T-helper 1 cell (primary cell): Measurements from ENCODE around the gene IRF2BP2.

Experiments
- DNase-seq, 5 donors: peaks; one replicate each; pipeline ENCODE4 v3.0.0-alpha.2; 2012 to 2020

IRF2BP2 gene

DNA sequence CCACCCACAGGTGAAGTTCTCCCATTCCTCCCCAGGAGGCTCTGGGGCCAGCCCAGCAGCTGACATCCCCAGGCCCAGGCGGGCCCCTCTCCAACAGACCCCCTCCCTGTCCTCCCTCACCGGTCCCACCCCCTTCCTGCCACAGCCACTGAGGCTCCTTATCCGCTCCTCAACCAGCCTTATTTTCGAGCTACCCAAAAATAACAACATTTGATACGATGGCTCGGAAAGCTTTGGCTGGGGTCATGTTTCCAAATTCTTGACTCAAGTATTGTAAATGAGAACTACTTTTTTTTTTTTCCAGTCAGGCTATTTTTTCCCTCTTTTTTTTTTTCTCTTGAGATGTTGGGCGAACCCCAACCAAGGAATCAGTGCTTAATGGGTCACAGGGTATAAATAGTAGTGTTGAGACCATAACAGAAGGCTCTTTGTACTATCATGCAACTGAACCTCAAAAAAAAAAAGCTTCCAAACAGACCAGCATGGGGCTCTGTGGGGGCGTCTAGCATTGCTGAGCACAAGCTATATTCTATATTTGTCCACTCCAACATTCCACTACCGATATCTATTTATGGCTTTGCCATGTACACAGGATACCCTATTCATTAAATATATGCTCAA is 27.2 kb downstream of the IRF2BP2 start:
- DNase-seq = no peak

DNA sequence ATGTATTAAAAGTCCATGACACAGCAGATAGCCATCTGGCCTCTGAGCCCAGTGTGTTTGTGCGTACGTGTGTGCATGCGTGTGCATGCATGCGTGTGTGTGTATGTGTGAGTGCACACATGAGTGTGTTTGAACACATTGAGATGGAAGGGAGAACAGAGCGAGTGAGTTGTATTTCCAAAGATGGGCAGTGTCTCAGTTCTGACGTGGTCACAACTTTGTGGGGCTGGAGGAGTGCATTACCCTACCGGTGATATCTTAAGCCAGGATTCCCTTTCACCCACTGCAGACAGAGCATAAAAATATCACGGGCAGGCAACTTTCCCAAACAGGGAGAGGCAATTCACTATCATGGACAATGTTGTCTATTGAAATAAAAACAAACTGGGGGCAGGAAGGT is 27.8 kb downstream of the IRF2BP2 start:
- no peak for DNase-seq

DNA sequence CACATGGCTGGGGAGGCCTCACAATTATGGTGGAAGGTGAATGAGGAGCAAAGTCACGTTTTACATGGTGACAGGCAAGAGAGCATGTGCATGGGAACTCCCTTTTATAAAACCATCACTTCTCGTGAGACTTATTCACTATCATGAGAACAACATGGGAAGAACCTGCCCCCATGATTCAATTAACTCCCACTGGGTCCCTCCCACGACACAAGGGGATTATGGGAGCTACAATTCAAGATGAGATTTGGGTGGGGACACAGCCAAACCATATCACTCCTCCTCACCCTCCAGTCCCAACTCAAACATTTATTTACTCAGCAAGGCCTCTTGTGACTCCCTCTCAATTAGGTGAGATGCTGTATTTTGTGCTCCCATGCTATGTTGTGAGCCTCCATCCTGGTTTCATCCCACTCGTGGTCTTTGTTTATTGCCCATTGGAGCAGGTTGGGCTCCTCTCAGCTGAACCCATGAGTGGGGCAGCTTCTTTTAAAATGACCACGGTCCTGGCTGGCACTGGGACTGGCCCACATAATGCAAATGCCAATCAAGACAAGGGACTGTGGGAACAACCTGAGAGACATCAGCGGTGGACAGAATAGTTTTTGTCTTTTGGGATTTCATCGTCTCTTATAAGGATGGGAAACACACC is 28.8 kb downstream of the IRF2BP2 start:
- DNase-seq = no peak

DNA sequence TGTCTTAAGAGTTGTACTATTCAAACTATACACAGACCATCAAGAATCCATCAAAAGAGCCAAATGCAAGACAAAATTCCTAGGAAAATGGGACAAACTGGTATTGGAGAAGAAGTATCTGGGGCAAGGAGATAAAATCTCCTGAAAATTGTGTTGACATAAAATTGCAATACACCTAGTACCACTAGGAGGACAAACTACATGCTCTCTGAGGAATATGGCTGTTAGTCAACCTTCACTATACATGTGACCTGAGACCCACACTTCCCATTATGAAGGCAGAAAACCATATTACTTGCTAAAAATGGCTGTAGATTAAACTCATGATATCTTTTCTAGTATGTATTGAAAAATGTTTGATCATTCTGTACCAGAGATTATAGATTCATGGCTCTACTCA is 30.0 kb downstream of the IRF2BP2 start:
- peak in 1 of 5 donors; percentile 27 for DNase-seq

DNA sequence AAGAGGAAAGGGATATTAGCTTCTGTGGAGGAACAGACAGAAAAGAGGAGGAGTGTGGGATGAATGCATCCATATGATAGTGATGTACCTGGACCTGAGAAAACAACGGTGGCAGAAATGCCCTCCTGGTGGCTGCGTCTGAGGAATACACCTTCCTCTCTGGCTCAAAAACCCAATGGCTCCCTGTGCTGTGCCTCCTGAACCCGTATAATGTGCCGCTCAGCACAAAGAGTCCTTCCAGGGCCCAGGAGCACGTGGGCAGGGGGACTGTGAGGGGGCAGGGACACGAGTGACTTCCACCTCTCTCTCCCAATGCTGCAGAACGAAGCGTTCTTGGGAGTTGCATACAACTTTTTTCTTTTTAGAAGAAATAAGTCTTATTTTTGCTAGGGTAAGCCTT is 31.2 kb downstream of the IRF2BP2 start:
- no peak for DNase-seq

DNA sequence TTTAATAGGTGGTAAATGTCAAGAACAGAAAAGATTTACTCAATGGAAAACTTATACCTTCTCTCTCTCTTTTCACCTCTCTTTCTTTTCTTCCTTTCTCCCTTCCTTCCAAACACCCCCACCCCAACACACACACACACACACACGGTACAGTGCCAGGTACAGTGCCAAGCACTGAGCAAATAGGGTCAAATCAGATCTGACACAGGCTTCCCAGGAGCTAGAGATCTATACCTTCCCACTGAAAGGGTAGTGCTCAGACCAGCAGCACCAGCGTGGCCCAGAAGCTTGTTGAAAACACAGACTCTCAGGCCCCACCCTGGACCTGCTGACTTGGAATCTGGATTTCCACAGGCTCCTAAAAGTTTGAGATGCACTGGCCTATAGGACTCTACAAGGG is 31.9 kb downstream of the IRF2BP2 start:
- no peak for DNase-seq

DNA sequence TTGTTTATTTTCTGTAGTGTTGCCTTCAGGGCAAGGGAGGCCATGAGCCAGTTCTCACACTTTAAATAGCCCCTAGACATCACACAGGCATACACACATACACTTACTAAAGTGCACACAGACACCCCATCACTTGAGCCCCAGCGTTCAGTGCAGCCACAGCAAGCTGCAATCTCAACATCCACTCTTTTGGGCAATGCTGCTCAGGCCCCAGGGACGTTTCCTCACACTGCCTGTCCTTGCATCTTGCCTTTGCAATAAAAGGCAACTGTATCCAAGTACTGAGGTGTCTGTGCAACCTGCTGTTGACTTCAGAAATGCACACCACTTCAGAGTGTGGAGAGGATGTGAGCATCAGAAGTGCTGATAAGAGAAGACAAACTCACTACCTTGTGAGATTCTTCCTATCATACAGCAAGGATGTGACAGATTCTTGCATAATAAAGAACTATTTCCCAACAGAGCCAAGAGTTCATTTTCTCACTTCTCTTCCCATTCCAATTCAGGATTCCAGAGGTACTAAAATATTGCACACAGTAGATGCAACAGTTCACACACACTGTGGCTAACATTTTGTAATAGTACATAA is 36.2 kb downstream of the IRF2BP2 start:
- DNase-seq = peak in 1 of 5 donors; percentile 19

DNA sequence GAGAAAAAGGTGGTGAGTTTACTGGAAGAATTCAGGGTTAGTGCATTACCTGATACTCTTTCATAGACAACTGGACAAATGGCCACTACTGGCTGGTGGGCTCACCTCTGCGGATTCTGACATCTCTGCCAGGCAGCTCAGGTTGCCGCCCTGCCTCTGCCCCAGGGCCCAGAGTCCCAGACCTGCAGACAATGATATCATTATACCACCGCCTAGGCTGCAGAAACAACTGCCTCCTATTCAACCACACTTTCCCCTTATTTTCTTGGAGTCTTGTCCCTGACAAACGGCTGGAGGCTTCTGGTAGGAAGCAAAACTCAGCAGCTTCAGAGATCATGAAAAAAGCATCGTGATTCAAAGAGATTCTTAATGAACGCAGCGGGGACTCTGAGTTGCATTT is 37.0 kb downstream of the IRF2BP2 start:
- DNase-seq = no peak

DNA sequence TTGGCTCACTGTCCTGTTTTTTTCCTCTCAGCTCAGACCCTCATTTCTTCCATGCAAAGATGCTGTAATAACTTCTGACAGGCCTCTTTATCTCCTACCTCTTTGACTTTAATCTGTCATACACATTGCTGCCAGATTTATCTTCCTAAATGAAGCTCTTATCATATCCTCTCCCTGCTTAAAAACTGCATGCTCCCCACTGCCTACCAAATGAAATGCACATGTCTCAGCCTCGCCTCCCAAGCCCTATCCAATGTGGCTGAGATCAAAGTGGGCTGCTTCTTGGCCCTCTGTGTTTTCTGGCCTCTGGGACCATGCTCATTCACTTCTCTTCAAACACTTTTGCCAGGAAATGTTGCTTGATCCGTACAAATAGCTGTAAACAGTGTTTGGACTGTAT is 38.3 kb downstream of the IRF2BP2 start:
- DNase-seq = no peak

DNA sequence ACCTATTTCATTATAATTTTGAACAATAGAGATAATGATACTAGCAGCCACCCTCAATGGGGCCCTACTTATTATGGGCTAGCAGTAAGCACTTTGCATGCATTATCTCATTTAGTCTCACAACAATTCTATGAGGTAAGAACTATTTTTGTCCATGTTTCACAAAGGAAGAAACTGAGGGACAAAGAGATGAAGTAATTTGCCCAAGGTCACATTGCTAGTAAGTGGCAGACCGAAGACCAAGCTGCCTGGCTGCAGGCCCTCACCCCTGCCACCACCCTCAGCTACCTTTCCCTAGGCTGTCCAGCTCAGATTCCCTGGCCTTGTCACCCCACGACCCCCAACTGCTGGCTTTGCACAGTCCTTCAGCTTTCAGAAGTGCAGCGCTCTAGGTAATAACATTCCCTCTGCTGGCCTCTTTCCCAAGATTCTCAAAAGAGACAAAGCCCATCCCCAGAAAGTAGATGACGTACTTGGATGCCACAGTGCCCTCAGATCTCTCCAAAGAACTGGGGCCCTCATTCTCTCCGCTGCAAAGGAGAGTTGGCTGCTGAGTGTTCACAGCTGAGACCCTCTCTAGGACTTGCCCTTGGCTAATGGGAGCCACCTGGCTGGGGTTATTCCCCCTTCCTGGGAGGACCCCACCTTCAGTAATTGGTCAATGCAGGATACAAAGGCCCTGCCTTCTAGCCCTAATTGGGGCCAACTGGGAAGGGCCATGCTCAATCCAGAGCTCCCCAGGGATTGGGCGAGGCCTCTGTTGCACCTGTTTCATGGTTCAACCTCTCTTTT is 39.5 kb downstream of the IRF2BP2 start:
- no peak for DNase-seq

DNA sequence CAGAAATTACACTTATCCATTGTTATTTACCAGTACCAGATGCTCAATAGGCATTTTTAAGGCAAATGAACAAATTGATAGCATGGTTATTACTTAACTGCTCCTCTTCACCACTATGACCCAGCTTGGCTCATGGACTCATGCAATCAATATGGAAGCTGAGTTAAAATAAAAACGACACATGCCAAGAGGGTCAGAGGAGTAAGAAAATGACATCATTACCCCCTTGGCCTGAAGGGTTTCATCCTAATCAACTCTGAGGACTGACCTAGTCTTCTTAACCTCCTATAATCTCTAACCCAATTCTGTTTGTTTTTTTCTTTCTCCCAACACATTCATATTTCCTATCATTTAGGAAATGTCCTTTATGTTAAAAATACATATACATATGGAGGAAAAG is 41.6 kb downstream of the IRF2BP2 start:
- DNase-seq = no peak

DNA sequence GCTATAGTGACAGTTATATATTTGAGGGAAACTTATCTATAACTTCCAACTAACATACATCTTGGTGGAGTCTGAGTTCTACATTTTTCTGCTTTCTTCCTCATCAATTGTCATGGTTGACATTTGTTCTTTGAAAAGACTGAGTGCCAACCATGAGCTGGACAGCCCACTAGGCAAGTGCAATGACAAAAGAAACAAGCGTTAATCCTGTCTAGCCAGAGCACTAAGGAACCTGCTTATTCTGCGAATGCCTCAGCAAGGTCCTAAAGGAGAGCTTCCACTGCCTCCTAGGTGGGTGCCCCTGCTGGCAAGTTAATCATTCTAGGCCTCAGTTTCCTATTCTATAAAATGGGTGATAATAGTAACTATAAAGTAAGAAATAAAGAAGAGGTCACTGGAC is 44.8 kb downstream of the IRF2BP2 start:
- DNase-seq = no peak

DNA sequence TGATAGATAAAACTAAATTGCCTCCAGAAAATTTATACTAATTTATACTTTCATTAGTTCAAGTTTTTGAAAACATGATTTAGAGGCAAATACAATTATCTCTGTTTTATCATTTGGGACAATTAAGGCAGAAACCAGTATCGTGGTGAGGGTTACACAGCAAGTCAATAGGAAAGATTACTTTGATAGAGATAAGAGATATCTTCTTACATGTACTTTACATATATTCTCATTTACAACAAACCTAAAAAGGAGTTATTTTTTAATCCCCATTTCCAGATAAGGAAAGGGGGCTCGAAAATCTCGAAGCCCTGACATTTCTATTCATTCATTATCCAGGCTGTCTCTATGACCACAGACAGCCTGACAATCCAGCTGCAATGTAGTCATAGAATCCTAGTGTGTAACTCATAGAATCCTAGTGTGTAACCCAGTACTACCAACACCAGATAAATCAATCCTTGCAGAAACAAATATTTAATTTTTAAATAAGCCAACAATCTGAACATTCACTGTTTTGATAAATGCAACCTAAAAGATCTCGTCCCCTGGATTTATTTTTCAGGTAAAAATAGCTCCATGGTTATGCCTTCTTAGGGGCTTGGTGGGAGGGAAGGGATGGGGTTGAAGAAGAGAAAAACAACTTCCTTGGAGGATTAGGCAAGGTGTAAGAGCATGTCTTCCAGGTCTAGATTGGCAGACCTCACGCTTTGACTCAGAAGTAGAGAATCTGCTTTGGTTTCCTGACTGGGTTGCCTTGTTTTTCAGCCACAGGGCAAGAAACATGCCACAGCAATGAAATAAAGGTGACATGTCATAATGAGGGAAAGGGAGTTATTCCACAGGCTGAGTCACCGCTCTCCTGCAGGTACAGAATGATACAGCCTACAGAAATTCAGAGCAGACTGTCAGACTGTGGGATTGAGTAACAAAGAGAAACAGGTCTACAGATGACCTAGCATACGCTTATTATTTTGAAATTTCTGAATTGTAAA is 45.6 kb downstream of the IRF2BP2 start:
- no peak for DNase-seq

DNA sequence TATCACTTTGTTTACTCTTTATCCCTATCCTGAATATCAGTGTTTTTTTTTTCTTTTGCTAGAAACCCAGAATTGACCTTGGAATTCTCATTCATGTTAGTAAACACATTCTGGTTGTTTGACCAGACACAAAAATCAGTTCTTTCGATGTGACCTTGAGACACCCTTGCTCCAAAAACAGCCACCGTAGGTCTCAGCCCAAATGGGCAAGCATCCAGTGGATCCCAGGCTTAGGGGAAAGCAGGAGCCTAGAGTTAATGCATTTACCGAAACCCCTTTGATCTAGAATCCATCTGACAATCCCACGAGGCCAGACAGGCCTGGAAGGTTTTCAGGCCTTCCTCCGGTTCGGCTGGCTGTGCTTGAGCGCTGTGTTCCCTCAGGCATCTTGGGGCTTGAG is 47.6 kb downstream of the IRF2BP2 start:
- DNase-seq = no peak

DNA sequence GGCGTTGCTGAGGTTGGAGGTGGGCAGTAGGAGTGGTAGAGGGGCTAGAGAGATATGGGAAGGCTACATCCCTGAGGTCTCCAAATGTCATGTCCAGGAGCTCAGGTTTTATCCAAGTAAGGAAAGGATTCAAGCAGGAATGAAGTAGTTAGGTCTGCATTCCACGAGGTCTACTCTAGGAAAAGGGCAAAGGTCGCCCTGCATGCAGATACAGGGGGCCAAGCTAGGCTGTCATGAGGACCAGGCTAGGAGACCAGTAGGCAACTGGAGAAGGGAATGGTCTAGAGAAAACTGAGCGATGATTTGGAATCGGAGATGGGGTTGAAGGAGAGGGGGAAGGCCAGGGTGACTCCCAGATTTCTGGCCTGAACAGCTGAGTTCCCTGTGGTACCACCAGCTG is 48.7 kb downstream of the IRF2BP2 start:
- no peak for DNase-seq

DNA sequence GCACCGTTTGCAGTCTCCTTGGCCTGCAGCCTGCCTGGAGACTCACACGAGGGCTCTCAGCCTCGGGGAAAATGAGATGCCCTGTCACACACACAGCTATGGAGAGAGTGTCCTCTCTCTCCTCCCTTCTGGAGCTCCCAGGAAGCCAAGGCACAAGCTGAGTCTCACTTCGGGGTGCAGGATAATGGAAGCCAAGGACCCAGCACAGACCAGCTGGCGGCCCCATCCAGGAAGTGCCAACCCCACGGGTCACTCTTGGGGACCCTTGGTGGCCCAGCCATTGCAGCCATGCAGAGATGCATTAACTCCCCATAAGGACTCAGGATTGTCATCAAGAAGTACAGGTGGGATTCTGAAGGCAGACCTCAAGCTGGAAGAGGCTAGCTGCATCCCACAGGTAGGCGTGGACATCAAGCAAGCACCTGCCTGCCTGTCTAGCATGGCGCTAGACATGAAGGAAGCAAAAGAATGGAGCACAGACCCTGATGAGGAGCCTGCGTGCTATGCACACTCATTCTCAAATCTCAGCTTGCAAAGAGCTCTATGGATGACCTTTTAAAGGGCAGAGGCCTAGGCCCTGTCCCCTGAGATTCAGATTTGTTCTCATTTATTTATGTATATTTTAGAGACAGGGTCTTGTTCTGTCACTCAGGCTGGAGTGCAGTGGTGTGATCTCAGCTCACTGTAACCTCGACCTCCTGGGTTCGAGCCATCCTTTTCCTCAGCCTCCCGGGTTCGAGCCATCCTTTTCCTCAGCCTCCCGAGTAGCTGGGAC is 49.9 kb downstream of the IRF2BP2 start:
- DNase-seq = no peak

DNA sequence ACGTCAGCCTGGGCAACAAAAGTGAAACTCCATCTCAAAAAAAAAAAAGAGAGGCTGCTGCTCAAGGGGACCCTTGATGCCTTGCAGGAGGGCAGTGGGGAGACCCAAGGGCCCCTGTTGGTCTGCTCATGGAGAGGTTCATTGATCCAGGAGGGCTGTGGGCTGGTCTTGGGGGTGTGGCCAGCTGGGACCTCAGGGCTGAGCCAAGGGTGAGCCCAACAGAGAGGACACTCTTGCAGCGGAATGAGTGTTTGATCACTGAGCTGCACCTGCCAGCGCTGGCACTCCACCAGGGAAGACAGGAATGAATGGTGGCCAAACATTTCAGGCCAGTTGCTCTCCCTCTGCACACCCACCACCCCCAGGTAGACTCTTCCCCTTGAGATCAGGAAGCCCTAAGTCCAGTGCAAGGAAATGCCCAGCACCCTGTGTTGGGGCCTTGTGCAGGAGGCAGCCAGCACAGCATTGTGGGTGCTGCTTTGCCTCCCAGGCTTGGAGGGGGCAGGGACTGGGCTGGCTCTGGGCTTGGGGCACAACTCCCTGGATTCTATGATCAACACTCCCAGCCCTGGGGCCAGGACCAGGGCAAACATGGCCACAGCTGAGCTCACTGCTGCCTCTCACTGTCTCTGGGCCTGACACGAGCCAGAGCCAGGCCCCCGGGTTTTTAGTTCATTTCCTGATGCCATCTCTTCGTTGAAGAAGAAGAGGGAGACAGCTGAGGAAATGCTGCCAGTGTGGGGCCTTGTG is 50.7 kb downstream of the IRF2BP2 start:
- no peak for DNase-seq

DNA sequence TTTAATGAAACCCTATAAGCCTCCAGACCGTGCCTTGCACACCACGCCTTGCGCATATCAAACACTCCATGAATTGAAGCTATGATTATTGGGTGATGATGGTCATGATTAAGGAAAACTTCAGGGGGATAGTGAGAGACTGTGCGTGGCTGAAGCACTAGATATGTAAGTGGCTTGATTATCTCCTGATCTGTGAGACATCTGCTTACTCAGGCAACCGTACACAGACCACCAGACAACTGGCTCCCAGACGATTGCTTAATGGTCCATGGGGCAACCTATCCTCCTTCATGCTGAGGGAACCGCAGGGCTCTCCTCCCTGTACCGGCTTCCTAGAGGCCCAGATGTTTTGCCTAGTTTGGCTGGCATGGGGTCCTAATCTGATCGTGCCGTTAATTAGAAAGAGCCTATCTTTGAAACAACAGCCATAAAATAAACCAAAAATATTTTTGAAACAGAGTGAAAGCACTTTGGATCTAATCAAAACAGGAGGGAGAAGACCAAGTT is 51.6 kb downstream of the IRF2BP2 start:
- no peak for DNase-seq

DNA sequence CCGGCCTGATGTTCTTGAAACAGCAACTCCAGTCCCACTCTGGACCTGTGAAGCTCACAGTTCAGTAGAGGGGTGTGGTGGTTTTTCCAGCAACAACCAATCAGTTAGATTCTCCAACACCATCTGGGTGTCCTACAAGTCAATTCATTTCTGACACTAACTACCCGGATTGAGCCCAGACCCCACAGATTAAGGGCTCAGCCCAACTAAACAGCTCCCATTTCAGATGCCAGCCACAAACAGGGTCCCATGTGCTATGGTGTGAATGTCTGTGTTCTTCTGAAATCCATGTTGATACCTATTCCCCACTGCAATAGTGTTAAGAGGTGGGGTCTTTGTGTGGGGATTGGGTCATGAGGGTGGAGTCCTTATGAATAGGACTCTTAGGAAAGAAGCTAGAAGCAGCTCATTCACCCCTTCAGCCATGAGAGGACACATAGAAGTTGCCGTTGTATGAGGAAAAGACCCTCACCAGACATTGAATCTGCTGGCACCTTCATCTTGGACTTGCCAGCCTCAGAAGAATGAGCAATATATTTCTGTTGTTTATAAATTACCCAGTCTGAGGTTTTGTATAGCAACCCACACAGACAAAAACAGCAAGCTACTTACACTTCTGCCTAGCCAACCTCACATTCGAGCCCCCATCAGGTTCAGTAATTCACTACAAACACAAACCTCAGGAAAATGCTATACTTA is 53.6 kb downstream of the IRF2BP2 start:
- no peak for DNase-seq
